Measurements from ENCODE around the gene MMP25.

DNA sequence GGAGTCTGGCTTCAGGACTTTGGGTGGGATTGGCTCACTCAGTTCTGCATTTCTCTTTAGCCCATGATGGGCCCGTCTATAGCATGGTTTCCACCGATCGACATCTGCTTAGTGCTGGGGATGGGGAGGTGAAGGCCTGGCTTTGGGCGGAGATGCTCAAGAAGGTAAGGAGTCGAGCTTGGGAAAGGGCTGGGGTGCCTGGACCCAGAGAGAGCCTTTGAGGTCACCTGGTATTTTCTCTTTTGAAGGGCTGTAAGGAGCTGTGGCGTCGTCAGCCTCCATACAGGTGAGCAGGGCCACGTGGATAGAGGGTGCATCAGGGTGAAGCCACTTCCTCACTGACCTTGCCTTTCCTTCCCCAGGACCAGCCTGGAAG is 20.4 kb upstream of the MMP25 start:
- TF ChIP-seq EZH2 (IDR thresholded peaks at IDR 0.05; ENCODE audit: borderline replicate concordance, low read length), result no peak
- TF ChIP-seq, protein P1, sequence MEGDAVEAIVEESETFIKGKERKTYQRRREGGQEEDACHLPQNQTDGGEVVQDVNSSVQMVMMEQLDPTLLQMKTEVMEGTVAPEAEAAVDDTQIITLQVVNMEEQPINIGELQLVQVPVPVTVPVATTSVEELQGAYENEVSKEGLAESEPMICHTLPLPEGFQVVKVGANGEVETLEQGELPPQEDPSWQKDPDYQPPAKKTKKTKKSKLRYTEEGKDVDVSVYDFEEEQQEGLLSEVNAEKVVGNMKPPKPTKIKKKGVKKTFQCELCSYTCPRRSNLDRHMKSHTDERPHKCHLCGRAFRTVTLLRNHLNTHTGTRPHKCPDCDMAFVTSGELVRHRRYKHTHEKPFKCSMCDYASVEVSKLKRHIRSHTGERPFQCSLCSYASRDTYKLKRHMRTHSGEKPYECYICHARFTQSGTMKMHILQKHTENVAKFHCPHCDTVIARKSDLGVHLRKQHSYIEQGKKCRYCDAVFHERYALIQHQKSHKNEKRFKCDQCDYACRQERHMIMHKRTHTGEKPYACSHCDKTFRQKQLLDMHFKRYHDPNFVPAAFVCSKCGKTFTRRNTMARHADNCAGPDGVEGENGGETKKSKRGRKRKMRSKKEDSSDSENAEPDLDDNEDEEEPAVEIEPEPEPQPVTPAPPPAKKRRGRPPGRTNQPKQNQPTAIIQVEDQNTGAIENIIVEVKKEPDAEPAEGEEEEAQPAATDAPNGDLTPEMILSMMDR (conservative IDR thresholded peaks at IDR 0.05 in 1 of 2, IDR thresholded peaks at IDR 0.05 in 1 of 2; ENCODE audit: extremely low read depth in 1 of 2, insufficient read depth in 1 of 2, low read depth in 1 of 2, low read length in 2 of 2), result no peak
